B cell (primary cell): ENCODE measurements around the gene SFTPB.

ENCODE experiments used
- EZH2 ChIP-seq: IDR thresholded peaks from 2 replicates; pipeline ENCODE4 v1.6.1; 2012; ENCODE audit warnings: borderline replicate concordance, low read depth, mild to moderate bottlenecking, moderate library complexity, low read length; ENCODE audit not compliant: insufficient read depth, poor library complexity, severe bottlenecking
- TF ChIP-seq, protein P1 (sequence below): fragments of 200-600 bp; IDR thresholded peaks from one replicate; pipeline ENCODE4 v1.8.0; 2022; ENCODE audit warnings: antibody characterized with exemption, mild to moderate bottlenecking

DNA sequence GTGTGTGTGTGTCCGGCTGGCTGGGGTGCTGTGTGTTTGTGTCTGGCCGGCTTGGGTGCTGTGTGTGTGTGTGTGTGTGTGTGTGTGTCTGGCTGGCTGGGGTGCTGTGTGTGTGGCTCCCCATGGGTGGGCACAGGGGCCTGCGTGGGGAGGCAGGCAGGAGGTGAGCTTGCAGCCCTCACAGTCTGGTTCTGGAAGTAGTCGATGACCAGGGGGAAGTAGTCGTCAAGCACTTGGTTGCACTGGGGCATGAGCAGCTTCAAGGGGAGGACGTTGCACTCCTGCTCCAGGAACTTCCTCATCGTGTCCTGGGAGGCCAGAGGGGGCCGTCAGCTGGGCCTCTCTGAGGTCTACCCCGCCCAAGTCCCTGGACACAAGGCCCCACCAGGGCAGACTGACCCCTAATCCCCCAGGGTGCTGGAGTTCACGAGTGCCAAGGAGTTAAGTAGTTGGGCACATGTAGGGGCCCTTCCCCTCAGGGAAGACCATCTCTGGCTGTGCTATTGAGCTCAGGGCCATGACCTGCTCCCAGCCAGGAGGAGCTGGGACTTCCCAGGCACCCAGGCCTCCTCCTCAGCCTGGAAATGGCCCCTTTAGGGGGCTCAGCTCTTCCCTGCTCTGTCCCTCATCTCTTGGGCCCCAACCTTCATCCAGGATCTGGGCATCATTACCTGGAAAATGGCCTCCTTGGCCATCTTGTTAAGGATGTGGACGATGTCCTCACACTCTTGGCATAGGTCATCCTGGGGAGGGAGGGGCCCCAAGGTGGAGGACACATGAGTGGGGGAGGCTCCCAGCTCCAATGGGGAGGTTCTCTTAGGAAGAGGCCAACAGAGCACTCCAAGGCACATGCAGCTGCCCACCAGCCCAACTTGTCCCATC is 1.3 kb downstream of the SFTPB start:
- TF ChIP-seq, protein P1, sequence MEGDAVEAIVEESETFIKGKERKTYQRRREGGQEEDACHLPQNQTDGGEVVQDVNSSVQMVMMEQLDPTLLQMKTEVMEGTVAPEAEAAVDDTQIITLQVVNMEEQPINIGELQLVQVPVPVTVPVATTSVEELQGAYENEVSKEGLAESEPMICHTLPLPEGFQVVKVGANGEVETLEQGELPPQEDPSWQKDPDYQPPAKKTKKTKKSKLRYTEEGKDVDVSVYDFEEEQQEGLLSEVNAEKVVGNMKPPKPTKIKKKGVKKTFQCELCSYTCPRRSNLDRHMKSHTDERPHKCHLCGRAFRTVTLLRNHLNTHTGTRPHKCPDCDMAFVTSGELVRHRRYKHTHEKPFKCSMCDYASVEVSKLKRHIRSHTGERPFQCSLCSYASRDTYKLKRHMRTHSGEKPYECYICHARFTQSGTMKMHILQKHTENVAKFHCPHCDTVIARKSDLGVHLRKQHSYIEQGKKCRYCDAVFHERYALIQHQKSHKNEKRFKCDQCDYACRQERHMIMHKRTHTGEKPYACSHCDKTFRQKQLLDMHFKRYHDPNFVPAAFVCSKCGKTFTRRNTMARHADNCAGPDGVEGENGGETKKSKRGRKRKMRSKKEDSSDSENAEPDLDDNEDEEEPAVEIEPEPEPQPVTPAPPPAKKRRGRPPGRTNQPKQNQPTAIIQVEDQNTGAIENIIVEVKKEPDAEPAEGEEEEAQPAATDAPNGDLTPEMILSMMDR = no peak
- TF ChIP-seq EZH2 = no peak
